ENCODE results near the gene PPP1R2C. TPM values are rescaled to one million over a fixed set of nuclear protein-coding genes. Genes with fewer than 3 reads are reported as not detected.

Gene PPP1R2C
- not detected for total RNA-seq (ENCODE audit: unreplicated experiment)
- long read RNA-seq, result 0 reads

DNA sequence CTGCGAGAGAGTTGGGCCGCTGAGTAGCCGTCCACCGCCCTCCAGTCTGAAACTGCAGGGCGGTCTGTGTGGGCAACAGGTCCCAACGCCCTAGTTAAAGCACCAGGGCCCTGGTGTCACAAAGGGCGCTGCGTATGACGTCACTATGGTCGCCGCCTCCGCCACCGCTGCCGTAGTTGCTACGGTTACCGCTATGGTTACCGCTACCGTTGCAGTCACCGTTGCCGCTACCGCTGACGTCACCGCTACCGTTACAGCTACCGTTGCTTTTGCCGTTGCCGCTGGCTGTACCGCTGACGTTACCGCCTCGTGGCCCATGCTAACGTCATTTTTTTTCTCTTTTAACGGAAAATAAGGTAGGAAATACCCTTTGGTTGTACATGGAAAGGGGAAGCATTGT lies at the start of gene PPP1R2C:
Gene PPP1R2C, minus strand, starts transcription at position 68 of the 400 bp plus-strand sequence. CDS start 84 bp downstream, outside the sequence.
- Mint-ChIP-seq H3K27ac (ENCODE audit: unreplicated experiment) (no peak within 1 kb of the TSS), H3K27me3 (ENCODE audit: unreplicated experiment) (no peaks in the 10 kb centered on the region), H3K4me3 (ENCODE audit: unreplicated experiment) (no peak within 1 kb of the TSS), H3K36me3 (ENCODE audit: low read depth, unreplicated experiment) (peaks cover 6% of the 10 kb centered on the region), H3K4me1 (ENCODE audit: unreplicated experiment) (peaks cover 5% of the 10 kb centered on the region), H3K9me3 (ENCODE audit: unreplicated experiment) (no peaks in the 10 kb centered on the region)
- DNase-seq (ENCODE audit: low spot score), result no peak
- TF ChIP-seq, protein P1, sequence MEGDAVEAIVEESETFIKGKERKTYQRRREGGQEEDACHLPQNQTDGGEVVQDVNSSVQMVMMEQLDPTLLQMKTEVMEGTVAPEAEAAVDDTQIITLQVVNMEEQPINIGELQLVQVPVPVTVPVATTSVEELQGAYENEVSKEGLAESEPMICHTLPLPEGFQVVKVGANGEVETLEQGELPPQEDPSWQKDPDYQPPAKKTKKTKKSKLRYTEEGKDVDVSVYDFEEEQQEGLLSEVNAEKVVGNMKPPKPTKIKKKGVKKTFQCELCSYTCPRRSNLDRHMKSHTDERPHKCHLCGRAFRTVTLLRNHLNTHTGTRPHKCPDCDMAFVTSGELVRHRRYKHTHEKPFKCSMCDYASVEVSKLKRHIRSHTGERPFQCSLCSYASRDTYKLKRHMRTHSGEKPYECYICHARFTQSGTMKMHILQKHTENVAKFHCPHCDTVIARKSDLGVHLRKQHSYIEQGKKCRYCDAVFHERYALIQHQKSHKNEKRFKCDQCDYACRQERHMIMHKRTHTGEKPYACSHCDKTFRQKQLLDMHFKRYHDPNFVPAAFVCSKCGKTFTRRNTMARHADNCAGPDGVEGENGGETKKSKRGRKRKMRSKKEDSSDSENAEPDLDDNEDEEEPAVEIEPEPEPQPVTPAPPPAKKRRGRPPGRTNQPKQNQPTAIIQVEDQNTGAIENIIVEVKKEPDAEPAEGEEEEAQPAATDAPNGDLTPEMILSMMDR (IDR thresholded peaks at IDR 0.05; ENCODE audit: unreplicated experiment), result no peak

- H3K9me3 Mint-ChIP-seq (ENCODE audit: unreplicated experiment), result no peaks in the 10 kb centered on the region
- TF ChIP-seq, protein P1 (IDR thresholded peaks at IDR 0.05; ENCODE audit: unreplicated experiment), result no peak
- H3K27me3 Mint-ChIP-seq (ENCODE audit: unreplicated experiment), result no peaks in the 10 kb centered on the region
- no peak overlapping the region for H3K4me3 Mint-ChIP-seq (ENCODE audit: unreplicated experiment)
- no peak for DNase-seq (ENCODE audit: low spot score)
- H3K4me1 Mint-ChIP-seq (ENCODE audit: unreplicated experiment), result no peaks in the 10 kb centered on the region
- no peaks in the 10 kb centered on the region for H3K36me3 Mint-ChIP-seq (ENCODE audit: low read depth, unreplicated experiment)
- no peak overlapping the region for H3K27ac Mint-ChIP-seq (ENCODE audit: unreplicated experiment)
Measured at GRCh38 chrX:42825201-42825600, 47.2 kb upstream of the PPP1R2C start.

DNA sequence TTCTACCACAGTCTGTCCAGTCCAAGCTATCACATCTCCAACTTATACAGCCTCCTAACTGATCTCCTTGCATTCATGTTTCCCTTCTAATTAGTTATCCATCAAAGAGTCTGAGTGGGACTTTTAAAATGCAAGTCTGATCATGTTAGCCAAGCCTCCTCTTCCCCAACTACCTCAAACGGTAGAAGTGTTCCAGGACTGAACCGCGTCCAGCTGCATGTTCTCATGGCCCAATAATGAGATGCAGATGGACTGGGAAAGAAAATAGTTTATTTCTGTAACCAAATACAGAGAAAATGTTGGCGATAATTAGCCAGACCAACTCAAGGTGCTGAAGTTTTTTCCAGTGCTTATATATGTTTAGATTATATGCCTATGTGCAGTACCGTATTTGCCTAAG lies 46.6 kb upstream of the PPP1R2C start:
- H3K9me3 Mint-ChIP-seq (ENCODE audit: unreplicated experiment), result no peaks in the 10 kb centered on the region
- H3K36me3 Mint-ChIP-seq (ENCODE audit: low read depth, unreplicated experiment), result no peaks in the 10 kb centered on the region
- H3K4me1 Mint-ChIP-seq (ENCODE audit: unreplicated experiment), result no peaks in the 10 kb centered on the region
- no peak overlapping the region for H3K4me3 Mint-ChIP-seq (ENCODE audit: unreplicated experiment)
- TF ChIP-seq, protein P1 (IDR thresholded peaks at IDR 0.05; ENCODE audit: unreplicated experiment), result no peak
- no peak overlapping the region for H3K27ac Mint-ChIP-seq (ENCODE audit: unreplicated experiment)
- H3K27me3 Mint-ChIP-seq (ENCODE audit: unreplicated experiment), result no peaks in the 10 kb centered on the region
- no peak for DNase-seq (ENCODE audit: low spot score)

- no peaks in the 10 kb centered on the region for H3K36me3 Mint-ChIP-seq (ENCODE audit: low read depth, unreplicated experiment)
- H3K9me3 Mint-ChIP-seq (ENCODE audit: unreplicated experiment), result no peaks in the 10 kb centered on the region
- H3K4me3 Mint-ChIP-seq (ENCODE audit: unreplicated experiment), result no peak overlapping the region
- TF ChIP-seq, protein P1 (IDR thresholded peaks at IDR 0.05; ENCODE audit: unreplicated experiment), result no peak
- no peak for DNase-seq (ENCODE audit: low spot score)
- H3K4me1 Mint-ChIP-seq (ENCODE audit: unreplicated experiment), result no peaks in the 10 kb centered on the region
- H3K27ac Mint-ChIP-seq (ENCODE audit: unreplicated experiment), result no peak overlapping the region
- no peaks in the 10 kb centered on the region for H3K27me3 Mint-ChIP-seq (ENCODE audit: unreplicated experiment)
Measured at GRCh38 chrX:42823443-42823842, 45.5 kb upstream of the PPP1R2C start.

GRCh38 chrX:42821803-42822443 lies 44.0 kb upstream of the PPP1R2C start:
- Mint-ChIP-seq H3K27ac (ENCODE audit: unreplicated experiment) (no peak overlapping the region), H3K27me3 (ENCODE audit: unreplicated experiment) (no peaks in the 10 kb centered on the region), H3K9me3 (ENCODE audit: unreplicated experiment) (no peaks in the 10 kb centered on the region), H3K4me3 (ENCODE audit: unreplicated experiment) (no peak overlapping the region), H3K36me3 (ENCODE audit: low read depth, unreplicated experiment) (no peaks in the 10 kb centered on the region), H3K4me1 (ENCODE audit: unreplicated experiment) (no peaks in the 10 kb centered on the region)
- TF ChIP-seq, protein P1 (IDR thresholded peaks at IDR 0.05; ENCODE audit: unreplicated experiment), result no peak
- DNase-seq (ENCODE audit: low spot score), result no peak

All from endothelial cell (in vitro differentiated cells).